Mesenteric fat pad (tissue), 1 donor: ENCODE data around the gene OR10AD1. TPM values are rescaled to one million over a fixed set of nuclear protein-coding genes. Genes with fewer than 3 reads are reported as not detected.

Source experiments
- DNase-seq: peaks from one replicate; pipeline ENCODE4 v3.0.0-alpha.2; 2020; ENCODE audit warnings: low spot score
- total RNA-seq: library from RNA; stranded (reverse); fragmentation: NEBNext Ultra II Directional; extraction: Animal tissue kit (Norgen Biotek cat#: 25700); gene quantifications from one replicate; pipeline ENCODE4 v1.2.1, GENCODE V29; 2021
- donor health status: DM: yes; HTN: yes; CAD: no.

Gene OR10AD1
- total RNA-seq, 1 donor from 2014 or later = not detected

GRCh38 chr12:48191096-48191495 lies 12.0 kb downstream of the OR10AD1 start:
- DNase-seq = no peak

- no peak for DNase-seq
Measured at GRCh38 chr12:48189331-48190125, 13.6 kb downstream of the OR10AD1 start.

- no peak for DNase-seq
Measured at GRCh38 chr12:48187916-48188695, 15.0 kb downstream of the OR10AD1 start.

- DNase-seq = no peak
Measured at GRCh38 chr12:48185181-48185919, 17.7 kb downstream of the OR10AD1 start.

GRCh38 chr12:48184549-48184922 lies 18.6 kb downstream of the OR10AD1 start:
- no peak for DNase-seq

GRCh38 chr12:48183876-48184548 lies 19.1 kb downstream of the OR10AD1 start:
- no peak for DNase-seq

- DNase-seq = no peak
Measured at GRCh38 chr12:48183091-48183875, 19.8 kb downstream of the OR10AD1 start, which contains the start of gene CCDC184. CCDC184 (plus strand) TSS chr12:48183644; CDS start chr12:48184123, 479 bp downstream.

GRCh38 chr12:48182631-48183030 lies 20.5 kb downstream of the OR10AD1 start:
- no peak for DNase-seq

GRCh38 chr12:48180857-48181495 lies 22.1 kb downstream of the OR10AD1 start:
- no peak for DNase-seq

GRCh38 chr12:48180424-48180823 lies 22.7 kb downstream of the OR10AD1 start:
- no peak for DNase-seq

GRCh38 chr12:48179466-48179865 lies 23.6 kb downstream of the OR10AD1 start:
- DNase-seq = no peak

- DNase-seq = no peak
Measured at GRCh38 chr12:48177982-48178381, 25.1 kb downstream of the OR10AD1 start.

- no peak for DNase-seq
Measured at GRCh38 chr12:48176417-48176751, 26.7 kb downstream of the OR10AD1 start.

- DNase-seq = no peak
Measured at GRCh38 chr12:48175613-48176416, 27.3 kb downstream of the OR10AD1 start.

- no peak for DNase-seq
Measured at GRCh38 chr12:48169011-48169410, 34.1 kb downstream of the OR10AD1 start.

- DNase-seq = no peak
Measured at GRCh38 chr12:48165089-48165981, 37.8 kb downstream of the OR10AD1 start.

- no peak for DNase-seq
Measured at GRCh38 chr12:48164451-48164850, 38.6 kb downstream of the OR10AD1 start.

GRCh38 chr12:48163150-48163747 lies 39.8 kb downstream of the OR10AD1 start:
- no peak for DNase-seq
